22Rv1 (cell line): ENCODE data around the gene VIPR1.

Experiments
- H3K27ac ChIP-seq: fragments of 450-650 bp; 2 replicates; pipeline ENCODE4 v1.5.1; 2017
- CTCF ChIP-seq: fragments of 450-650 bp; IDR thresholded peaks from 2 replicates; pipeline ENCODE4 v1.5.1; 2017; ENCODE audit warnings: mild to moderate bottlenecking
- ZFX ChIP-seq: fragments of 450-650 bp; IDR thresholded peaks from 2 replicates; pipeline ENCODE4 v1.6.1; 2017; ENCODE audit warnings: antibody characterized with exemption, borderline replicate concordance

Gene VIPR1

GRCh38 chr3:42504334-42505127 is 2.1 kb downstream of the VIPR1 start:
- H3K27ac ChIP-seq = no peak overlapping the region
- no peak for TF ChIP-seq ZFX
- TF ChIP-seq CTCF = no peak

GRCh38 chr3:42505128-42505848 is 2.8 kb downstream of the VIPR1 start:
- TF ChIP-seq CTCF = no peak
- no peak for TF ChIP-seq ZFX
- no peak overlapping the region for H3K27ac ChIP-seq

GRCh38 chr3:42505849-42506410 is 3.5 kb downstream of the VIPR1 start:
- peak overlapping the region; percentile 62; the same call in 1 of the 2 replicates for H3K27ac ChIP-seq
- TF ChIP-seq CTCF (no peak), ZFX (no peak)

DNA sequence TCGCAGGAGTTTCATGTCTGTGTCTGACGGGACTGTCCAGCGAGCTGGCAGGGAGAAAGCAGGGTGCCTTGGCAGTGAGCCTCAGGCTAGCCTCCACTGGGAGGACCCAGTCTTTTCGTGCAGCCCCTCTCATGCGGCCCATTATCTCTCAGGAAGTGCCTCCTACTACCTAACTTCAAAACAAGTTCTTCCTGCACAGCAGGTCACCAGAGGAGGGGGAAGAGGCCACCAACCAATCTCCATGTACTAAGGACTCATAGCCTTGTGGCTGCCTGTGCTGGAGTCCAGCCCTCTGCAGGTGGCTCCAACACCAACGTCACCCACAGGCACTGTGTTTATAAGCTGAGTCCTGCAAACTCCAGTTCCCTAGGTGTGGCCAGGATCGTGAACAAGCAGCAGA is 4.8 kb downstream of the VIPR1 start:
- H3K27ac ChIP-seq = peak overlapping the region; percentile 62
- TF ChIP-seq ZFX (no peak), CTCF (no peak)

GRCh38 chr3:42507761-42508335 is 5.4 kb downstream of the VIPR1 start:
- TF ChIP-seq ZFX = no peak
- TF ChIP-seq CTCF = no peak
- H3K27ac ChIP-seq = peak overlapping the region; percentile 62

GRCh38 chr3:42508562-42508961 is 6.1 kb downstream of the VIPR1 start:
- no peak for TF ChIP-seq ZFX
- no peak for TF ChIP-seq CTCF
- no peak overlapping the region for H3K27ac ChIP-seq
